ENCODE measurements around the gene IGF1R. TPM values are rescaled to one million over a fixed set of nuclear protein-coding genes. Genes with fewer than 3 reads are reported as not detected.

The IGF1R gene
- total RNA-seq, 1 experiment from 2014 or later: 8.8 TPM

DNA sequence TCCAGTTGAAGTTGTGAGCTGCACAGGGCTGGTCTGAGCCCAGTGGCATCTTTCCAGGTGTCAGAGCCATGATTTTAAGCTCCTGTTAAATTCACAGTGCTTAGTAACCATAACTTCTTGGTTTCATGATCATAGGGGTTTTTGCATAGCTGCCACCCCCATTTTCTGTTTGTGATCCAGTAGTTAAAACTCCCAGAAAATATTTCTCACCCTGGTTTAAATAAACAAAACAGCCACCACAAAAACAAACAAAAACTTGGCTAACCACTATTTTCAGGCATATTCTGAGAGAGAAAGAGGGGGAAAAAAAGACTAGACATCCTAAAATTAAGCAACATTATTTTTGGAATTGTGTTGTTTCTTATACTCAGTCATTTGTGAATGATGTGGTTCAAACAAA, 175.3 kb downstream of the IGF1R start:
- DNase-seq (ENCODE audit: low read depth): no peak

DNA sequence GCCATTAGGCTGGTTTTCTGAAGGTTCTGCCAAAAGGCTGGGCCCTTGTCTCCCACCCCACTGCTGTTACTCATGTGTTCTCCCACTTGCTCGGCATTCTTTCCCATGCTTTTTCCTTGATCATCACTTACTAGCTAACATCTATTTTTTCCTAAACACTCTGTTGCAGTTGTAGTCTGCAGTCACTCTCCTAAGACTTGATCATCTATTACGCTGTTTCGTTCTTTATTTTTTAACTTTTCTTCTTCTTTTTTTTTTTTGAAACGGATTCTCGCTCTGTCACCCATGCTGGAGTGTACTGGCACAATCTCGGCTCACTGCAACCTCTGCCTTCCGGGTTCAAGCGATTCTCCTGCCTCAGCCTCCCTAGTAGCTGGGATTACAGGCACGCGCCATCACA, 176.3 kb downstream of the IGF1R start:
- DNase-seq (ENCODE audit: low read depth): no peak

DNA sequence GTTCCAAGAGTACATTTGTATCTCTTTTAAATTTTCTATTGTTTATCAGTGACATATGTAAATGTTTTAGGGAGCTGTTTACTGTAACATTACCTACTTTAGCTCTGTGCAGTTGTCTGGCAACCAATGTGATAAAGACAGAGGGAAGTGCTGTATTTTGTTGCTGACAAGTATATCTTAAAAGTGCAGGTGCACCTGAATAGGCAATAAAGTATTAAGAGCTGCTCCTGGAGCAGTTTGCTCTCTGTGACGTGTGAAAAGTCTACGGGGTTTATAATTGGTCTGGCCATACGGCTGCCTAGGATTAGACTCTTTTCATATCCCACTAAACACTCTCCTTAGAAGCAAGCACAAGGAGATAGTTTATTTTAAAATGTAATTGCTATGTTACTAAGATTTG, 178.3 kb downstream of the IGF1R start:
- no peak for DNase-seq (ENCODE audit: low read depth)

DNA sequence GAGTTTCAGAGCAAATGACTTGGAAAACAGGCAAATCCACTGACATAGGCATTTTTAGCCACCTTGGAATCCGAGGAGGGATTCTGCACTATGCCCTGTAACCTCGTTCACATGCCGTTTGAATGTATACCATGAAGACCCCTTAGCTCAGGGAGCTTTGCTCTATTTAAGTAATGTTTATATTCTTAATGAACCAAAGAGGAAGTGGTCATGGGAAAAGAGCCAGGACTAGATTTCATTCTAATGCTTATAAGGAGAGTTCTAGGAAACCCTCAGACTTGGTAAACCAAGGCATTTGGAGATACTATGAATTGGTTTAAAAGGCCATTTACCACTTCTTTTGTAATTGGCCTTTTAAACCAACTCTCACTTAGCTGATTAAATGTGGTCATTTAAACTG, 178.9 kb downstream of the IGF1R start:
- DNase-seq (ENCODE audit: low read depth): no peak

DNA sequence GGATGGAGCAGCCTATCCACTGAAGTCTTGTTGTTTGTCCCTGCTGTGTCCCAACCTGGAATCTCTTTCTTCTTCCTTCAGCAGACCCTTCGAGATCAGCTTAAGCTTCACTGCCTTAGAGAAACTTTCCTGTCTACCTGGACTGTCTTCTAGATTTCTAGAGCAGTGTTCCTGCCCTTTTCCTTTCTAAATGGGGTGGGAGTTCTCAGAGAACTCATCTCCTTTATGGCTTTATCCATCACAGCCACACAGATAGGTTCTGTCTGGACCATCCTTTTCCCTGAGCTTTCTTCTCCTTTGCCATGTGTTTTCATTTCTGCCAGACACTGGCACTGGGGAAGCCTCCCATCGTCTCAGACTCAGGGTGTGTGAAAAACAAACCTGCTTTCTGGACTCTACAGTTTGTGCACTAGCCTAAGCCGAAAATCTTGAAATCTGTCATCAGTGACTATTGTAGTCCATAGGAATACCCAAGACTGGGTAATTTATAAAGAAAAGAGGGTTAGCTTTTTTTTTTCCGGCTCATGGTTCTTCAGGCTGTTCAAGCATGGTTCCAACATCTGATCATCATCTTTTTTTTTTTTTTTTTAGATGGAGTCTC, 181.8 kb downstream of the IGF1R start:
- DNase-seq (ENCODE audit: low read depth): no peak

DNA sequence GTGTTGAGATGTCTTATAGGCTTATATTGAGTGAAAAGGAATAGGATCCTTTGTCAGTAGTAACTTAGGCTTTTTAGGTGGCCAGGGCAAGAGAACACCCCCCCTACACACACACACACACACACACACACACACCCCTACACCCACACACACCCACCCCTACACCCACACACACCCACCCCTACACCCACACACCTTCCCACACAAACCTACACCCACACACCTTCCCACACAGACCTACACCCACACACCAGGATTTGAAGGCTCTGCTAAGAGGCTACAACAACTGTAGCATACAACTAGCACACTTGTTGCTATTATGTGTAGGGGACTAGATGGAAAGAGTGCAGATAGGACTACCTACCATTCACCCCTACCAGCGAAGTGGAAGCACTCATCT, 186.6 kb downstream of the IGF1R start:
- no peak for DNase-seq (ENCODE audit: low read depth)

DNA sequence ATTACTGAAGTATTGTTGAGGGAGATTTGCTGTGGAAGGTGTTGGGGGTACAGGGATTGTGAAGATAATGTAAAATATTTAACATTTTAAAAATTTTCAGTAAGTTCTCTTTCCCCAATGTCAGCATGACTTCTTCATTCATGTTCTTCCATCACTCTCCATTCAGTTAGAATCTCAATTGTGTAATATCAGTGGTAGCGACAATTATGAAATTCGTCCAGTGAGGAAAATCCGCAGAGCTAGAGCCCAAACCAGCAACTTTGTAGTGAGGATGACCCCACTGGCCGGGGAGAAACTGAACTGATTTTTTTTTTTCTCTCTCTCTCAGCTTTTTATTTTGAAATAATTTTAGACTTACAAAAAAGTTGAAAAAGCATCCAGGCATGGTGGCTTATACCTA, 187.5 kb downstream of the IGF1R start:
- no peak for DNase-seq (ENCODE audit: low read depth)

DNA sequence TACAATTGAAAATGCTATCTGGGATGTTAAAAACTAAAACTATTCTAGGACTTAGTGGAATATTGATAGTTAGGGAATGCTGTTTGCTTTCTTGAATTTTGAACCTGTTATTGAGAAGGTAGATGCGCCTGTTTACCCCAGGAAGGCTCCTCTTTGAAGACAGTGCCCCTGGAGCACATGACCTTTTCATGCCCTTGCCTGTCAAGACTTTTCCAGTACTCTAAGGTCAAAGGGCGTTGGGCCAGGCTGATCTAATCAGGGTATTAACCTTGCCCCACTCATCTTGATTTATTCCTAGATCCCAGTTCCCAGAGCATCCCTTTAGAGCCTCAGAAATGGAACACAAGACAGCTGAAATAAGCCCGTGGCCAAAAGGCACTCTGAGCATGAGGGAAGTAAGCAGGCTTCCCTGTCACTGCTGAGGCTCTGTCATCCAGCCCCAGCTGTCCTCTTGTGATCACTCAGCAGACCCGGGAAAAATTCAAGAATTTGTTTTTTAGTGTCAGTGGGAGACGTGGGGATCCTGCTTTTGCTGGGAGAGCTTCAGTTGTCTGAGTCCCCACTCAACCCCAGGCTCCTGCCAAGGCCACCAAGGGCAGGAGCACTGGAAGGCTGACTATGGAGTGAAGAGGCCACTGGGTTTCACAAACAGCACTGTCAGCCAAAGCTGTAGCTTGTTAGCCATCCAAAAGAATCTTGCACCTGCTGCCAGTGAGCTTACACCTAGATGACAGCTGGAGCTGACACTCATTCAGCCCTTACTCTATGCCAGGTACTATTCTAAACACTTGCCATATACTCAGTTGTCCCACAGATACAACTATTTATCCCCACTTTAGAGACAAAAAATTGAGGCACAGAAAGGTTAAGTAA, 190.3 kb downstream of the IGF1R start:
- DNase-seq (ENCODE audit: low read depth): peak; percentile 47

DNA sequence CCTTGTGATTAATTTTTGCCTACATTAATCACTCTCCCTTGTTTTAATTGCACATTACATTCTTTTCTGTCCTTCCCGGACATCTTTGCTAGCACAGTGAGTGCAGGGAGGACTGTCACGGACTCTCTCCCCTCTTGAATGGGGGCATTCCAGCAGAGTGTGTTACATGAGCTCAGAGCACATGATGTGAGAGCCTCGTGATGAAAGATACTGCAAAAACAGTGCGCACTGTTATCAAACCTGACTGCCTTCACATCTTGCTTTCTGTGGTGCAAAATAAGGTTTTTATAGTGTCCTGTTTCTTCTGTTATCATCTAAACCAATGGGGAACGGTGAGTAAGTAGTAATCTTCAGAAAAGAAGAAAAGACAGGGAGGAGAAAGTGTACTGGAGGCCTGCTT, 191.7 kb downstream of the IGF1R start:
- DNase-seq (ENCODE audit: low read depth): no peak

DNA sequence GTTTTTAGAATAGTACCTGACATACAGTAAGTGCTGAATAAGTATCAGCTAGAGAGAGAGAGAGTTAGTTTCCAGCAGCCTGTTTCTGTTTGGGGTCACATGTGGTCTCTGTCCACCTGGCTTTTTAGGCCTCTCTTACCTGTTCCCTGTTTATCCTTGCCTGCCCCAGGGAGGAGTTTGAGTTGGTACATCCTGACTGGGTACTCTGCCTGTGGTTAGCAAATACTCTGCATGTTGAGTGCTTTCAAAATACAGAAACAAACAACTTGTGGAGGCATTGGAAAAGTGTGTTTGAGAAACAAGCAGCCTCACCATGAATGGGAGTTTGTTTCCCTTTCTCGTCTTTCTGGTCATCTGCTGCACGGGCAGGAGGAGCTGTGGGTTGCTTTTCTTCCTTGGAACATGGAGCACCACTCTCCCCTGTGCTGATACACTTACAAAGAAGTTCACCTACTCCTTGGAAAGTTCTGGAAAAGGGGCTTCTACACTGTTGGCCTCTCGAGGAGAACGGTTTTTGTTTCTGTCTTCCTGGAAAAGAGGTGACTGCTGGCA, 193.2 kb downstream of the IGF1R start:
- no peak for DNase-seq (ENCODE audit: low read depth)

DNA sequence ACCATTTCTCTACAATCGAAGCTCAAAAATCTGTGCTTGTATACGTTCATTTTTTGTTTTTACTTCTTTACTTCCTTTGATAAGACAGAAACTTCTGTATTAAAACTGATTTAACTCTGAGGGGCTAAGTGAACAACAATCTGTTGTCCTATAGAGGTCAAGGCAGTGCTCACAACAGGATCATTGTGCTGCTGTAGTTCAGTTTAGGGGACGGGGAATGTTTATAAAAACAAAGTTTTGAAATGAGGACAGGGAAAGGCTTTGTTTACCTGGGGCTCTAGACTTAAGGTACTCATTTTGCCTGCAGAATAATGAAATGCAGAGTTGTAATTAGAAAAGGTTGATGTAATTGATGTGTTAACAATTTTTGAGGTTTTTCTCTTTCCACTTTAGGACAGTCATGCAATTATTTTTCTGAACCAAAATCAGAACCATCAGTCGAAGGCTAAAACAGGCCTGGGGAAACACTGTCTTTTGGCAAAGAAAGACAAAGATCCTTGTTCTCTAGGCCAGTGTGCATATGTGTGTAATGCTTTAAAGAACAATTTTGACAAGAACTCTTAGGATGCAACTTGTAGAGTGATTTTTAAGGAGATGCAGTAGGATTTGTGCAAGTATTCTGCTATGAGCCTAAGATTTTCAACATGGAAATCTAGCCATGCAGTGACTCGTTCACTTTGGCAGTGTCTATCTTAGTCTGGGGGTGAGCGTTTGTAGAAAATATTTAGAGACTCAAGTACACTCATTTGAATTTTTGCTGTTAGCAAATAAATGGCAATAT, 194.0 kb downstream of the IGF1R start:
- DNase-seq (ENCODE audit: low read depth): peak; percentile 31

DNA sequence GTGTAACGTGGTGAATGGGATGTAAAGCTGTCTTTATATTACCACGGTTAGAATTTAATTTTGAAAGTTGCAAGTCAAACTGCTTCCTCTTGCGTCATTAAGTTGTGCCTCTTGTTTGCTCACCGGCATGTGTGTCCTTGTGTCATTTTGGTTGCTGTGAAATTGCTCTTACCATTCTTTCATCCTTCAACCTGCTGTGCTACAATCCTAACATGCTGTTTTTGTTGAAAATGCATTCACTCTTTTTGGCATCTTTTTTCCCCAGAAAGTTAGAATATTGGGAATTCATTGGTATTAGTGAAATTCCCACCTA, 194.6 kb downstream of the IGF1R start:
- DNase-seq (ENCODE audit: low read depth): no peak

DNA sequence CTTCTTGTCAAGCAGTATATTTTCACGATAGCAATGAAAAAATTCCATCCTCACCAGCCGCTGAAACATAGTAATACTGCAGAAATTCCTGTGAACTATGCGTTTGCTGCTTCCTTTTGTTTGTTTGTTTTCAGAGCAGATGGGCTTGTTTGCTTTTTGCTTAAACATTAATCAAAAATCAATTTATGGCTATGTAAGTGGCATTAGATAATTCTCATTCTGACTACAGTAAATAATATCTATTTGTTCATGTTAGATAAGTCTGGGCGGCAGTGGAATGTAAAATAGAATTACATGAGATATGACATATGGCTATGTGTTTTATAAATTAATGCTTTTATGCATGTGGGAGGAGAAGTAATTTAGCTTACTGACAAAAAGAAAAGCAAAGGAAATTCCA, 195.5 kb downstream of the IGF1R start:
- DNase-seq (ENCODE audit: low read depth): no peak

DNA sequence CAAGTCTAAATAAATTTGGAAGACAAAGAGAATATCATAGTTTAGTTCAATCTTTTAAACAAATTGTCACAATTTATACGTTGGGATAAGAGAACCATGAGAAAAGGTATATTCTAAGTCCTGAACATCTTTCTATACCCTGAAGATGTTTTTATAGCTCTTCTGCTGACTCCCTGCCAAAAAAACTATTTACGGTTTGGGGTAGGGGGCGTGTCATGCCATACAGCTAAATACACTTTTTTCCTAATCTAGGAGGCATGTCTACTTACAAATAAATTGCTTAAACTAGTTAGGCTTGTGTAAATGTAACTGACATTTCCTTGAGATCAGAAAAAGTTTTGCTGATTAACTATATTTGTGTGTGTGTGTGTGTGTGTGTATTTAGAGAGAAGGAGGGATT, 195.9 kb downstream of the IGF1R start:
- no peak for DNase-seq (ENCODE audit: low read depth)

DNA sequence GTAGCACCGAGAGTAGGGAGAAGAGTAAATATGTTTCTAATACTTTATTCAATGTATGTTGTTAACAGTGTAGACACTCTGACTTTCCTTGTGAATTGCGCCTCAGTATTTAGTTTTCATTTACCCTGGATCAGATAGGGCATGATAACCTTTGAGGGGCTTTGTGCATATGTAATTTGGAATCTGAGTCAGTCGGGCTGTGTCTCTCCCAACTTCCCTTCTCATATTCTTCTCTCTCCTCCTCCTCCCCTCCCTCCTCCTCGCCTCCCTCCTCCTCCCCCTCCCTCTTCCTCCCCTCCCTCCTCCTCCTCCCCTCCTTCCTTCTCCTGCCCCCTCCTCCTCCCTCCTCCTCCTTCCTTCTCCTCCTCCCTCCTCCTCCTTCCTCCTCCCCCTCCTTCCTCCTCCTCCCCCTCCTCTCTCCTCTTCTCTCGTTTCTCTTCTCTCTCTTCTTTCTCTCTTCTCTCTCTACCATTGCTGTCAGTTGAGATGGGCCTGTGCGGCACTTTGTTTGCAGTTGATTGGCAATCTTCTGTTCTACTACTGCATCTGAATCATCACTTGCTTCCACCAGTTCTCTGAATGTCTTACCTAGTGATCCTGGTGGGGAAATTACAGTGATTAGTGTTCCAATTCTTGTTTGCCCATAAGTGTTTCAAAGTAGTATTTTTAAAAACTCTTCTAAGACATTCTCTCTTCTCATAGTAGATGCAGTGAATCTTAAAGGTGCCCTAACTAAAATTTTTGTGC, 197.0 kb downstream of the IGF1R start:
- no peak for DNase-seq (ENCODE audit: low read depth)

DNA sequence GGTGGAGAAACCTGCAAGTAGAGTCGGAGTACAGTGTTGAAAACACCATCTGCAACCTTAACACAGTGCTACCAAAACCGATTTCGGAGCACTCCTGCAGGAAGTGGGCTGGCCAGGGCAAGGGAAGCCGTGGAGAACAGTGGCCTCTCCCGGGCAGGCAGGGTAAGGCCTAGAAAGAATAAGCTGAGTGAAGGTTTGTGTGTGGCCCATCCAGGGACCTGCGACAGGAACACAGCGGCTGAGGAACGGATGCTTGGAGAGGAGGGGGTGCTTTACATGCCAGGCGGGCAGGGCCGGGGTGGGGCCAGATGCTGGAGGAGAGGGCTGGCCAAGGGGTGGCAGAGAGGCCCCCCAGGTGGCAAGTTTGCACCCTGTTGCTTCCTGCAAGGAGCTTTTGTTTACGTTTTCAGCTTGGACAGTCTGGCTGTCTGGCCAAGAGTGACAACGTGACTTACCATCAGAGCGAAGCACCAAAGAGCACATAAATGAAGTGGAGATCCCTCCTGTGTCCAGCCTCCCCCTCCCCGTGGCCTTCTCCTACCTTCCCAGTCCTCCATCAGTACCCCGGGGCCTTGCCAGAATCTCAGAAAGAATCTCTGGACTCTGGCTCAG, 202.7 kb downstream of the IGF1R start:
- DNase-seq (ENCODE audit: low read depth): peak; percentile 62

DNA sequence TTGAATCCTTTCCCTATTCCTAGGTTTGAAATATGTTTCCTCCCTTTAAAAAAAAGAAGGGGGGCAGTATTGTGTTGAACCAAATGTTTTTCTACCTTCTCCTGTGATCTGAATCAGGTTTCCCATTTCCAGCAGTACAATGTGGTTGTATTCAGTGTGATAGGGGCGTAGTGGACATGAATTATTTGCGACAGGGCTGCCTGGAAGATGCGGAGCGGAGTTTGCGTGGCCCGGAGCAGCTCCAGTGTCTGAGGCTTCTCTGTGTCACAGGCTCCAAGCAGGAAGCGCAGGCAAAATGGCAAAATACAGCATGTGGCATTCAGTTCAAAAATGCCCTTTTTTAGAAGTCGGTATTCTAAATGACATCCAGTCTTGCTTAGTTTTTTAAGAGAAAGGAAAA, 204.8 kb downstream of the IGF1R start:
- peak; percentile 89 for DNase-seq (ENCODE audit: low read depth)

DNA sequence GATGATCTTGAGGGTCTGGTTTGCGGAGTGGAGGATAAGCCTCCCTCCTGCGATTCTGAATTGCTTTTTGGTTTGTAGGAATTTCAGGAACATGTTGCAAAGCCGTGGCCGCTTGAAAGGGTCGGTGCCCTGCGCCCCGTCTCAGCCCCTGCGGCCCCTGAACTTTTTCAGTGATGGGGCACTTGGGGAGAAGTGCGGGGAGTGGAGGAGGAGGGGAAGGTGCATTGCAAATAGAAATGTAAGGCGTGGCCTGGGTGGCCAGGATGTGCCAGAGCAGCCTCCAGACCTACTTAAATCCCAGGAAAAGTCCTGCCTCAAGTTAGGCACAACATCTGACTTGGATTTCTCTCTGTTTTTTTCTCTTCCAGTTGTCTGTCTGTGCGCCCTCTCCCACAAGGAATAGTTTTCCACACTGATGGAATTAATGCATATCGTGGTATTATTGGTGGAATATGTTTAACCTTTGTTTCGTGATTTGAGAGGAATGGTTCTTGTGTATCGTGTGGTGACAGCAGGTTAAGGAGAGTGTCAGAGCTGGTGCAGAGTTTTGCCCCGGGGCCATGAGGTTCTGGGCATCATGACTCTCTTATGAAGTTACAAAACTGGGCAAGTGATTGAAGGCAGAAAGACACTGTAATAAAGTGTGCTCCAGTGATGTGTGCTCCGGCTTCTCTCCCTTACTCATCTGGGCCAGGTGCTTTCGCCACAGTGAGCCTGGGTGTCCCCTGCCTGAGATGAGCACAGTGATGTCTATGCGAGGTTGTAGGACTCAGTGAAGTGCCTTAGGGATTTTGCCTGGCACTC, 205.5 kb downstream of the IGF1R start:
- no peak for DNase-seq (ENCODE audit: low read depth)

DNA sequence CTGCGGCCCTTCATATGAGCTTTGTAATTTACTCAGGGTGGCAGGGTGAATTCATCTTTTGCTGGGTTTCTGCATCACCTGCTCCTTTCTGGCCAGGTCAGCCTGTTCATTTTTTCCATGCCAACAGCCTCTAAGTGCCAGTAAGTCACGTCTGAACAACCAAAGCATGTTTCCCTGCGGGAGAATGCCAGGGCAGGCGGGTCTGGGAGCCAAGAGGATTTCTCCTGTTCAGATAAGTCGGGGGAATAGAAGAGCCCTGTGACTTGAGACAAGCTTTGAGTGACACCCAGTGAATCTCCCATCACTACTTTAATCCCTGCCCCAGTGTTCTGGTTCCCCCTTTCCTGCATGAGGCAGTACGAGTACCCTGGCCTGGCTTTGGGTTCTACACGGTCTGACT, 206.2 kb downstream of the IGF1R start:
- no peak for DNase-seq (ENCODE audit: low read depth)

DNA sequence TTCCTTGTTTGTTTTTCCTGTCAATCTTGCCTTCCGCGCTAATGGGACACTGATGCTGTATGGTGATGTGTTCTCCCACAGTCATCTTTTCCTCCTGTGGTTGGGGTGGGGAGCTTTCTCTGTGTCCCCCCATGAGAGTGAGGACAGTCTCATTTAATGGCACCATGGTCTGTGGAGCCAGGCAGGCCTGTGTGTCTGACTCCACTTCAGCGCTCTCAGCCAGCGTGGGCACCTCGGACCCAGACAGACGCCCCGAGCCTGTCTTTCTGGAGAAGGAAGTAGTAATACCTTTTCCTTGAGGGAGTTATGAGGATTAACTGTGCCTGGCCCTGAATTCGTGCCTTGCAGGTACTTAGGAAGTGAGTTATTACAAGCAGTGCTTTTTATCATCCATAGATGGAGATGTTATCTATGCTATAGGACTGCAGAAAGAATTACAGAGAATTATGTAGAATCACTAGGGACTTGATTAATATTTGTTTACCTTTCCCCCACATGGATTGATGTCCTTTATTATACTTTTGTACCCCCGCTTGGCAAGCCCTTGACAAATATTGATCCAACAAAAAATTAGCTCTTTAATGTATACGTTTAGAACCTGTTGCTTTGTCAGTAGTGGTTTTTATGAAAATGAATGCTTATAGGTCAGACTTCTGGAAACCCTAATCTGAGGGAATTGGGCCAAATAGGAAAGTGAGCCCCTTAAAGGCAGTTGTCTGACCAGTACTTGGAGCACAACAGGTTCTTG, 206.9 kb downstream of the IGF1R start:
- DNase-seq (ENCODE audit: low read depth): no peak

Data from LHCN-M2 (cell line).